Measurements from ENCODE around the gene ABCG1.

DNA sequence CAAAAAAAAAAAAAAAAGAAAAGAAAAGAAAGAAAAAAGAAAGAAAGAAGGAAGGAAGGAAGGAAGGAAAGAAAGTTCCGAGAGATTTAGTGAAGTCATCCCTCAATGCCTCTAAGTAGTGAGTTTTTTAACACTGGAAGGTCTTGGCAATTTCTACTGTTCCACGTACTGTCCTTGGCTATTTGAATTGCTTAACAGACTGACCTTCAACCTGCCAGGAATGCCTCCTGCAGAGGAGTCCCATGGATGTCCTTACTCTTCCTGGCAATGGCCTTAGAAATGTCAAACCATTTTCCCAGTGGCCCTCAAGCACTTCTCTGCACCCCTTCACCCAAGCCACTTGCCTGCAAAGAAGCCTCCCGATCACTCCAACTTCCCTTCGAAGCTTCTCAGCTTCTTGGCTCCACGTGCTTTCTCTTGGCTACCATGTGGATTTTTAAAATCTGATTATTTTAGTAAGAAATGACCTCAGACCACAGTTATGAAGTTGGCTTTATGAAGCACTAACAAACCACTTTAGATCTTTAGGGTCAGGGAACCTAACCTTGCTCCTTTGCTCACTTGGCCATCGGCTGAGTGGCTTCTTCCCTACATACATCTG is 43.7 kb upstream of the ABCG1 start:
- no peak for TF ChIP-seq EZH2 (IDR thresholded peaks at IDR 0.05)
- TF ChIP-seq, protein P1, sequence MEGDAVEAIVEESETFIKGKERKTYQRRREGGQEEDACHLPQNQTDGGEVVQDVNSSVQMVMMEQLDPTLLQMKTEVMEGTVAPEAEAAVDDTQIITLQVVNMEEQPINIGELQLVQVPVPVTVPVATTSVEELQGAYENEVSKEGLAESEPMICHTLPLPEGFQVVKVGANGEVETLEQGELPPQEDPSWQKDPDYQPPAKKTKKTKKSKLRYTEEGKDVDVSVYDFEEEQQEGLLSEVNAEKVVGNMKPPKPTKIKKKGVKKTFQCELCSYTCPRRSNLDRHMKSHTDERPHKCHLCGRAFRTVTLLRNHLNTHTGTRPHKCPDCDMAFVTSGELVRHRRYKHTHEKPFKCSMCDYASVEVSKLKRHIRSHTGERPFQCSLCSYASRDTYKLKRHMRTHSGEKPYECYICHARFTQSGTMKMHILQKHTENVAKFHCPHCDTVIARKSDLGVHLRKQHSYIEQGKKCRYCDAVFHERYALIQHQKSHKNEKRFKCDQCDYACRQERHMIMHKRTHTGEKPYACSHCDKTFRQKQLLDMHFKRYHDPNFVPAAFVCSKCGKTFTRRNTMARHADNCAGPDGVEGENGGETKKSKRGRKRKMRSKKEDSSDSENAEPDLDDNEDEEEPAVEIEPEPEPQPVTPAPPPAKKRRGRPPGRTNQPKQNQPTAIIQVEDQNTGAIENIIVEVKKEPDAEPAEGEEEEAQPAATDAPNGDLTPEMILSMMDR (IDR thresholded peaks at IDR 0.05) = no peak
- no peak for TF ChIP-seq EZH2phosphoT487 (IDR thresholded peaks at IDR 0.05)
